PC-9 (cell line): Measurements from ENCODE around the gene JARID2. TPM values are rescaled to one million over a fixed set of nuclear protein-coding genes. Genes with fewer than 3 reads are reported as not detected.

ENCODE experiments used
- BruUV-seq: library from RNA; stranded (reverse); fragments of 400-500 nt; replicated peaks from 2 replicates; lab custom pipeline; 2021; lab: Mats Ljungman, UMichigan
- CTCF ChIA-PET: fragments of 300-600 bp; sonication (Branson Sonifier 250); formaldehyde crosslinking; loops from one replicate; lab custom pipeline; 2022; ENCODE audit warnings: antibody characterized with exemption; lab: Charles Lee
- POLR2A ChIA-PET: fragments of 300-600 bp; sonication (Branson Sonifier 250); formaldehyde crosslinking; loops from one replicate; lab custom pipeline; 2022; ENCODE audit warnings: antibody characterized with exemption; ENCODE audit not compliant: unreplicated experiment; lab: Charles Lee
- DNase-seq, 2 experiments: peaks; one replicate each; pipeline versions ENCODE4 v3.0.0 to v3.0.0-alpha.2; 2015 to 2022; ENCODE audit warnings: mixed read lengths in 1 of 2
- H2AFZ ChIP-seq: fragments of 200-600 bp; sonication (generic); 2 replicates; pipeline ENCODE4 v1.8.1; 2017; ENCODE audit warnings: antibody characterized with exemption
- H3F3A ChIP-seq: fragments of 200-600 bp; sonication (generic); 2 replicates; pipeline ENCODE4 v1.8.1; 2017; ENCODE audit warnings: antibody characterized with exemption, mild to moderate bottlenecking, low read depth; ENCODE audit not compliant: insufficient read depth
- H3K27ac ChIP-seq: fragments of 200-600 bp; sonication (generic); 2 replicates; pipeline ENCODE4 v1.6.1; 2016; ENCODE audit warnings: mixed run types
- H3K27me3 ChIP-seq: fragments of 200-600 bp; sonication (generic); 2 replicates; pipeline ENCODE4 v1.6.1; 2016; ENCODE audit warnings: low read depth, mixed run types; ENCODE audit not compliant: insufficient read depth
- H3K36me3 ChIP-seq: fragments of 200-600 bp; sonication (generic); 2 replicates; pipeline ENCODE4 v1.6.1; 2016; ENCODE audit warnings: low read depth, mixed run types
- H3K4me1 ChIP-seq: fragments of 200-600 bp; sonication (generic); replicated peaks from 2 replicates; pipeline ENCODE4 v1.6.1; 2016; ENCODE audit warnings: mixed run types; ENCODE audit not compliant: insufficient read depth
- H3K4me2 ChIP-seq: fragments of 200-600 bp; sonication (generic); 2 replicates; pipeline ENCODE4 v1.6.1; 2017; ENCODE audit warnings: mixed run types
- H3K4me3 ChIP-seq: fragments of 200-600 bp; sonication (generic); 2 replicates; pipeline ENCODE4 v1.6.1; 2016; ENCODE audit warnings: mixed run types
- H3K79me2 ChIP-seq: fragments of 200-600 bp; sonication (generic); 2 replicates; pipeline ENCODE4 v1.6.1; 2017; ENCODE audit warnings: low read depth, mixed run types
- H3K9me2 ChIP-seq: fragments of 200-600 bp; sonication (generic); 2 replicates; pipeline ENCODE4 v1.8.1; 2017; ENCODE audit warnings: mild to moderate bottlenecking; ENCODE audit not compliant: insufficient read depth
- H3K9me3 ChIP-seq: fragments of 200-600 bp; sonication (generic); 2 replicates; pipeline ENCODE4 v1.8.1; 2016; ENCODE audit warnings: low read depth; ENCODE audit not compliant: insufficient read depth
- H4K20me1 ChIP-seq: fragments of 200-600 bp; sonication (generic); 2 replicates; pipeline ENCODE4 v1.8.1; 2017; ENCODE audit not compliant: insufficient read depth
- EZH2 ChIP-seq: fragments of 200-600 bp; sonication (generic); IDR thresholded peaks from 2 replicates; pipeline ENCODE4 v1.8.0; 2017; ENCODE audit warnings: antibody characterized with exemption, low read depth
- intact Hi-C: fragments of 100-400 bp; cut with micrococcal nuclease; formaldehyde crosslinking; loops from one replicate; pipeline ENCODE4 v1.10.0; 2022; ENCODE audit not compliant: unreplicated experiment
- total RNA-seq: library from RNA; stranded (reverse); gene quantifications from 2 replicates; pipeline ENCODE4 v1.2.3, GENCODE V29; 2021
- TF ChIP-seq, protein P1 (sequence below): fragments of 200-600 bp; sonication (generic); conservative IDR thresholded peaks from 2 replicates; pipeline ENCODE4 v1.6.1; 2017; ENCODE audit warnings: mixed run types, antibody characterized with exemption, mild to moderate bottlenecking, moderate library complexity

JARID2 gene
- total RNA-seq, 1 experiment from 2014 or later = 35.0 TPM

DNA sequence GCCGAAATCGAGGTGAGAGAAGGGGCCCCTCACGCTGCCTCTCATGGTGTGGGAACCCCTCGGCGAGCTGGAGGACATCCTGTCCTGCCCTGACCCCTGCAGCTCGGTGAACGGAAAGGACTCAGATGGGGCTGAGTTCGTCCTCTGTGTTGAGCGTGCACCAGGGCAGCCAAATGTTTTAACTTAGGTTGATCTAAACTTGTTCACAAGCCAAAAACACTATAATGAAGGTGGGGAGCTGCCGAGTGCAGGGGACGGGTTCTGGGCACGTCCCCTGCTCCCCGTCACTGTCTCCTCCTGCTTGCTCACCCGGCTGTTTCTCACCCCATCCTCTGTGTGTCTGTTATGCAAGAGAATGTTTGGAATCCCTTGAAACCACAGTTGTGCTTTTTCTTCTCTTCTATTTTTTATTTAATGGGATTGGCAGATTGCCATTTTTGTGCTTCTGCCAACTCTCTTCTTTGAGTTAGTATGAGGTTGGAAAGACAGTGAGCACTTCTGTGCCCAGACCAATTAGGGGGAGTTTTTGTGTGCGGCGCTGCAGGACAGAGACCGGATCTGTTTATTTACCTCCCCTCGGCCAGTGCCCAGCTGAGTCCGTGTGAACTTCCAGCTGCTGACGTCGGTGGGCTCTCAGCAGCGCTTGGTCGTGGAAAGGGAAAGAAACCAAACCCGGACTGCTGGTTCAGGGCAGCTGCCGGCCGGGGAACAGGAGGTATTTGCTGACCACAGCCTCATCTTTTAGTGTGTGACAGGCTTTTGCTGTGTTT is 258.9 kb downstream of the JARID2 start:
- no peaks in the 10 kb centered on the region for H3K79me2 ChIP-seq
- no peaks in the 10 kb centered on the region for H3F3A ChIP-seq
- ChIA-PET POLR2A (no interaction called here), CTCF (interaction anchor here (0.6 to 0.7 kb wide), 2 partner anchors 15 kb away, joined by 3 to 4 read pairs; no protein-coding TSS in a partner anchor)
- no peak overlapping the region for H3K27ac ChIP-seq
- no peaks in the 10 kb centered on the region; the same call in 1 of the 2 replicates for H3K36me3 ChIP-seq
- H3K4me3 ChIP-seq = no peak overlapping the region
- intact Hi-C loops = no loop called here
- H2AFZ ChIP-seq = no peak overlapping the region
- no TSS peak for BruUV-seq
- TF ChIP-seq, protein P1, sequence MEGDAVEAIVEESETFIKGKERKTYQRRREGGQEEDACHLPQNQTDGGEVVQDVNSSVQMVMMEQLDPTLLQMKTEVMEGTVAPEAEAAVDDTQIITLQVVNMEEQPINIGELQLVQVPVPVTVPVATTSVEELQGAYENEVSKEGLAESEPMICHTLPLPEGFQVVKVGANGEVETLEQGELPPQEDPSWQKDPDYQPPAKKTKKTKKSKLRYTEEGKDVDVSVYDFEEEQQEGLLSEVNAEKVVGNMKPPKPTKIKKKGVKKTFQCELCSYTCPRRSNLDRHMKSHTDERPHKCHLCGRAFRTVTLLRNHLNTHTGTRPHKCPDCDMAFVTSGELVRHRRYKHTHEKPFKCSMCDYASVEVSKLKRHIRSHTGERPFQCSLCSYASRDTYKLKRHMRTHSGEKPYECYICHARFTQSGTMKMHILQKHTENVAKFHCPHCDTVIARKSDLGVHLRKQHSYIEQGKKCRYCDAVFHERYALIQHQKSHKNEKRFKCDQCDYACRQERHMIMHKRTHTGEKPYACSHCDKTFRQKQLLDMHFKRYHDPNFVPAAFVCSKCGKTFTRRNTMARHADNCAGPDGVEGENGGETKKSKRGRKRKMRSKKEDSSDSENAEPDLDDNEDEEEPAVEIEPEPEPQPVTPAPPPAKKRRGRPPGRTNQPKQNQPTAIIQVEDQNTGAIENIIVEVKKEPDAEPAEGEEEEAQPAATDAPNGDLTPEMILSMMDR = no peak
- TF ChIP-seq EZH2 = no peak
- DNase-seq = no peak
- no peaks in the 10 kb centered on the region for H3K9me3 ChIP-seq
- H3K4me1 ChIP-seq = no peaks in the 10 kb centered on the region
- H4K20me1 ChIP-seq = peaks cover 6% of the 10 kb centered on the region
- H3K9me2 ChIP-seq = no peaks in the 10 kb centered on the region
- H3K27me3 ChIP-seq = no peaks in the 10 kb centered on the region
- no peak overlapping the region for H3K4me2 ChIP-seq

DNA sequence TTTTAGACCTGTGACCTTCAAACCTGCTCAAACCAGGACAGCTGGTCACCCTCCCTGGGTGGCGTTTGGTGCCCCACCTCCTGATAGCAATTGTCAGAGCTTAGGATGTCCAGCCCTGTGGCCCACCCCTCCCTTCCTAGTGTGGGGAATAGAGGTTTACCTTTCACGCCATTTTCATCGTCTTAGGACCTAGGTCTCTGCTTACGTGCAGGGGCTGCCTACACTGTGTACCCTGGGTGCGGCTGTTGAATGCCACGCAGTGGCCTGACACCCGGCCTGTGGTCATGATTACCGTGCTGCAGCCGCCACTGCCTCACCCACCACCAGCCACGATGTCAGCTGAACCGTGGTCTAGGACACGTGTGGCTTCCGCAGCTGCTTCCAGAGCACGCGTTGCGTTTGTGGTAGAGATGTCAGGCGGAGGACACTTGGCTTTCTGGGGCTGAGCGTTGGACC is 259.6 kb downstream of the JARID2 start:
- Histone ChIP-seq H3K4me3 (no peak overlapping the region), H3K9me3 (no peaks in the 10 kb centered on the region), H3K4me2 (no peak overlapping the region), H3K4me1 (no peaks in the 10 kb centered on the region), H3K9me2 (no peaks in the 10 kb centered on the region), H2AFZ (no peak overlapping the region), H3K27ac (no peak overlapping the region), H3K27me3 (no peaks in the 10 kb centered on the region), H4K20me1 (peaks cover 6% of the 10 kb centered on the region), H3K36me3 (no peaks in the 10 kb centered on the region; the same call in 1 of the 2 replicates), H3K79me2 (no peaks in the 10 kb centered on the region), H3F3A (no peaks in the 10 kb centered on the region)
- no TSS peak for BruUV-seq
- ChIA-PET POLR2A (interaction anchor here (0.9 kb wide), 1 partner anchor 158 kb away, joined by 4 read pairs; no protein-coding TSS in a partner anchor), CTCF (no interaction called here)
- DNase-seq = no peak
- intact Hi-C loops = no loop called here
- TF ChIP-seq, protein P1 = no peak
- no peak for TF ChIP-seq EZH2

DNA sequence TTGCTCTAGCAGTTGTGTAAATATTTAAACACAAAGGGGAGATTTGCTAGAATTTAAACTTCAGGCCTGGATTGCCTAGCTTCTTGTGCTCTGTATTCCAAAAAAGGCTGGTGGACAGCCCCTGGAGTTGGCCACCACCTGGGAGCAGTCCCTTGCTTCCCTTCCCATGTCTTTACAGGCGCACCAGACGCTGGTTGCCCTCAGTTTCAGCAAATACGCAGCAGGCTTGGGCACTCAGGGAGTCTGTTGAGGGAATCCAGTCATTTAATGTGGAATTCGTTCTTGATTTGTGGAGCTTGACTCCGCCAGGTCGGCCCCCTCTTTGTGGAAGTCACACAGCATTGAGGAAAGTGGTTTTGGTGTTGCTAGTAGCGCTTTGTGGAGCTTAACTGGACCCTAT is 260.2 kb downstream of the JARID2 start:
- H3K9me2 ChIP-seq = no peaks in the 10 kb centered on the region
- no peak overlapping the region for H3K27ac ChIP-seq
- POLR2A ChIA-PET = interaction anchor here (0.9 kb wide), 1 partner anchor 158 kb away, joined by 4 read pairs; no protein-coding TSS in a partner anchor
- no peaks in the 10 kb centered on the region; the same call in 1 of the 2 replicates for H3K36me3 ChIP-seq
- no peak for DNase-seq
- H2AFZ ChIP-seq = no peak overlapping the region
- CTCF ChIA-PET = no interaction called here
- H3K9me3 ChIP-seq = no peaks in the 10 kb centered on the region
- no peaks in the 10 kb centered on the region for H3K27me3 ChIP-seq
- no TSS peak for BruUV-seq
- H3K4me1 ChIP-seq = no peaks in the 10 kb centered on the region
- no peak for TF ChIP-seq EZH2
- TF ChIP-seq, protein P1 = no peak
- intact Hi-C loops = no loop called here
- no peaks in the 10 kb centered on the region for H3F3A ChIP-seq
- peaks cover 6% of the 10 kb centered on the region for H4K20me1 ChIP-seq
- no peaks in the 10 kb centered on the region for H3K79me2 ChIP-seq
- H3K4me2 ChIP-seq = no peak overlapping the region
- H3K4me3 ChIP-seq = no peak overlapping the region
